ENCODE data around the gene ECPAS. TPM values are rescaled to one million over a fixed set of nuclear protein-coding genes. Genes with fewer than 3 reads are reported as not detected.

Gene ECPAS
- total RNA-seq, 1 donor from 2014 or later = 117 TPM

DNA sequence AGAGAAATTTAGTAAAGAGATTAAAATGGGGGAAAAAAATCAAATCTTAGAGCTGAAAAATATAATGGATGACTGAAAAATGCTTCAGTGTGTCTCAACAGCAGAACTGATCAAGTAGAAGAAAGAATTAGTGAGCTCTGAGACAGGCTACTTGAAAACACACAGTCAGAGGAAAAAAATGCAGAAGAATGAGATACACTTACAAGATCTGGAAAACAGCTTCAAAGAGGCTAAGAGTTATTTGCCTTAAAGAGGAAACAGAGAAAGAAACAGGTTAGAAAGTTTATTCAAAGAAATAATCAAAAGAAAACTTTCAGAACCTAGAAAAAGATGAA is 83.7 kb downstream of the ECPAS start:
- TF ChIP-seq, protein P1, sequence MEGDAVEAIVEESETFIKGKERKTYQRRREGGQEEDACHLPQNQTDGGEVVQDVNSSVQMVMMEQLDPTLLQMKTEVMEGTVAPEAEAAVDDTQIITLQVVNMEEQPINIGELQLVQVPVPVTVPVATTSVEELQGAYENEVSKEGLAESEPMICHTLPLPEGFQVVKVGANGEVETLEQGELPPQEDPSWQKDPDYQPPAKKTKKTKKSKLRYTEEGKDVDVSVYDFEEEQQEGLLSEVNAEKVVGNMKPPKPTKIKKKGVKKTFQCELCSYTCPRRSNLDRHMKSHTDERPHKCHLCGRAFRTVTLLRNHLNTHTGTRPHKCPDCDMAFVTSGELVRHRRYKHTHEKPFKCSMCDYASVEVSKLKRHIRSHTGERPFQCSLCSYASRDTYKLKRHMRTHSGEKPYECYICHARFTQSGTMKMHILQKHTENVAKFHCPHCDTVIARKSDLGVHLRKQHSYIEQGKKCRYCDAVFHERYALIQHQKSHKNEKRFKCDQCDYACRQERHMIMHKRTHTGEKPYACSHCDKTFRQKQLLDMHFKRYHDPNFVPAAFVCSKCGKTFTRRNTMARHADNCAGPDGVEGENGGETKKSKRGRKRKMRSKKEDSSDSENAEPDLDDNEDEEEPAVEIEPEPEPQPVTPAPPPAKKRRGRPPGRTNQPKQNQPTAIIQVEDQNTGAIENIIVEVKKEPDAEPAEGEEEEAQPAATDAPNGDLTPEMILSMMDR (IDR thresholded peaks at IDR 0.05; ENCODE audit: unreplicated experiment) = no peak
- Mint-ChIP-seq H3K4me3 (ENCODE audit: low read depth) (no peak overlapping the region), H3K36me3 (ENCODE audit: insufficient read depth) (peaks cover 57% of the 10 kb centered on the region), H3K27me3 (no peaks in the 10 kb centered on the region), H3K9me3 (ENCODE audit: low read depth) (peaks cover 29% of the 10 kb centered on the region), H3K4me1 (ENCODE audit: low read depth) (no peaks in the 10 kb centered on the region), H3K27ac (no peak overlapping the region)
- no peak for DNase-seq (ENCODE audit: low spot score, unreplicated experiment)

DNA sequence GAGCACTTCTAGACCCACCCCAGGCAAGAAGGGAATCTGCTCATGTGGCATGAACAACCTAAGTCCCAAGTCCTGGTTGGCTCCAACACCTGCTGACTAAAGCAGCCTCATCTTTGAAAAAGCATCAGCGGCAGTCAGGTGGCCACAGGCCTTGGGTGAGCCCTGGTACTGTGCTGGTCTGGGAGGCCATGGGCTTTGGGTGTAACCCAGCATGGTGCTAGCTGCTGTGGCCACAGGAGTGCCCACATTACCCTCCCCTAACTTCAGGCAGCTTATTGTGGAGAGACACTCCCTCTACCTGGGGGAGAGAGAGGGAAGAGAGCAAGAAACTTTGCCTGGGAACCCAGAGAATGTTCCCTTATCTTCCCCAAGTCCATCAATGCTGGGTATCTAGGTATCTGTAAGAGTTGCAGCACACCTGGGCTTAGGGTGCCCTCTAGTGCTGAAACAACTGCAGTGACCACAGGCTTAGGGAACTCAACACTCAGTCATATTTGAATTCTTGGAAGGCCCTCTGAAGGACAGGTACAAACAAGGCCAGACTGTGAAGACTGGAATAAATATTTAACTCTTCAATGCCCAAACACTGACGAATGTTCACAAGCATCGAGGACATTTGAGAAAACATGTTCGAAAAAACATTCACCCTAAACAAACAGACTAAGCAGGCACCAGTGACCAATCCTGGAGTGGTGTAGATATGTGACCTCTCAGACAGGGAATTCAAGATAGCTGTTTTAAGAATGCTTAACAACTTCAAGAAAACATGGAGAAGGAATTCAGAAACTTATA is 84.2 kb downstream of the ECPAS start:
- Mint-ChIP-seq H3K4me1 (ENCODE audit: low read depth) (no peaks in the 10 kb centered on the region), H3K27me3 (no peaks in the 10 kb centered on the region), H3K4me3 (ENCODE audit: low read depth) (no peak overlapping the region), H3K27ac (no peak overlapping the region), H3K36me3 (ENCODE audit: insufficient read depth) (peaks cover 57% of the 10 kb centered on the region), H3K9me3 (ENCODE audit: low read depth) (peaks cover 25% of the 10 kb centered on the region)
- no peak for DNase-seq (ENCODE audit: low spot score, unreplicated experiment)
- TF ChIP-seq, protein P1 (IDR thresholded peaks at IDR 0.05; ENCODE audit: unreplicated experiment) = peak; percentile 61

DNA sequence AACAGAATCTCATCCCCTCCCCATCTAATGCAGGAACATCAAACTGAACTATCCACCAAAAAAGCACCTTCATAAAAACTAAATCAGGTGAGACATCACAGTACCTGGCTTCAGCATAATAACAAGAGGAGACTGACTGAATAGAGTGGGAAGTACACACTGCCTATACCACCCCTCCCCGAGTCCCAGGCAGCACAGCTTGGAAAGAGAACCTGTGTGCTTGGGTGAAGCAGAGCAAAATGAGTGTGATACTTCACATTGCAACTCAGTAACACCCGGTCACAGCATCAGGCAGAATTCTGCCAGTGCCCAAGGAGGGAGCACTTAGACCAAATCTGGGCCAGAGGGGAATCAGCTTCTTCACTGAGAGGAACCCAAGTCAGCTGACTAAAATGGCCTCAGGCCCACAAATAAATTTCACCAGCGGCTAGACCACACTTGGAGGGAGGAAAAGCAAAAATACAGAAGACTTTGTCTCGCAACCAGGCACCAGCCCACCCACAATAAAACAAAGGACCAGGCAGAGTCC is 84.9 kb downstream of the ECPAS start:
- Mint-ChIP-seq H3K27ac (no peak overlapping the region), H3K27me3 (no peaks in the 10 kb centered on the region), H3K36me3 (ENCODE audit: insufficient read depth) (peaks cover 54% of the 10 kb centered on the region), H3K4me1 (ENCODE audit: low read depth) (no peaks in the 10 kb centered on the region), H3K4me3 (ENCODE audit: low read depth) (no peak overlapping the region), H3K9me3 (ENCODE audit: low read depth) (peaks cover 25% of the 10 kb centered on the region)
- TF ChIP-seq, protein P1 (IDR thresholded peaks at IDR 0.05; ENCODE audit: unreplicated experiment) = no peak
- no peak for DNase-seq (ENCODE audit: low spot score, unreplicated experiment)

DNA sequence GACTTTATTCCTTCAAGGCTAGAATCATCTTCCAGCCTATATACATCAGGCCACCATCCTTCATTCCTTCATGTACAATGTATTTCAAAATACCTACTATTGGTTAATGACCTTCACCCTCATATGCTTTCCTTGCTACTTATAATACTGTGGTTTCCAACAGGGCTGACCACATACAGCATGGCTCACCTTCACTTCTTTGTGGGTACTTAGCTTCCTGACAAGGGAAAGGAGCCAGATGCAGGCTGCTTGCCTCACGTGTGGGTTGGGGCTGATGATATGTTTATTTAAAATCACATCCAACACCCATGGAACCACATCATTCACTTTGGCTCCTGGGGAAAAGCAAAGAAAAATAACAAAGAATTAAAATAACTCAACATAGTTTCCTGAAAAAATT is 90.2 kb downstream of the ECPAS start:
- no peaks in the 10 kb centered on the region for H3K9me3 Mint-ChIP-seq (ENCODE audit: low read depth)
- H3K27ac Mint-ChIP-seq = no peak overlapping the region
- DNase-seq (ENCODE audit: low spot score, unreplicated experiment) = no peak
- H3K27me3 Mint-ChIP-seq = no peaks in the 10 kb centered on the region
- no peaks in the 10 kb centered on the region for H3K4me1 Mint-ChIP-seq (ENCODE audit: low read depth)
- H3K36me3 Mint-ChIP-seq (ENCODE audit: insufficient read depth) = peaks cover 38% of the 10 kb centered on the region
- TF ChIP-seq, protein P1 (IDR thresholded peaks at IDR 0.05; ENCODE audit: unreplicated experiment) = no peak
- H3K4me3 Mint-ChIP-seq (ENCODE audit: low read depth) = no peak overlapping the region

DNA sequence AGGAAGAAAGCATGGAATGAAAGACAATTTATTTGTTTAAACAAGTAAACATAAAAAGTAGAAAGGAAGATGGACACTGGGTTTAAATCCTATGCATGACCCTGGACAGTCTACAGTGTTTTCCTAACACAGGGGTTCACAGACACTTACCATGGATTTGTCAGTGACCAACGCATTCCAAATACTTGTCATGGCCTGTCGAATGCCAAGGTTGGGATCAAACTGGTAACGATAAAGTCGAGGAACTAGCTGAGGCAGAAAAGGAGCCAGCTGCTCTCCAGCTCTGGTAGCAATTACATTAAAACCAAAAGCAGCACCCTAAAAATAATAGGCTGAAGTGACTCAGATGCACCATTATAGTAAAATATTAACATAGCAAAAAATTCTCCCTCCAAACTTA is 94.8 kb downstream of the ECPAS start:
- Mint-ChIP-seq H3K4me1 (ENCODE audit: low read depth) (no peaks in the 10 kb centered on the region), H3K36me3 (ENCODE audit: insufficient read depth) (peaks cover 29% of the 10 kb centered on the region), H3K4me3 (ENCODE audit: low read depth) (no peak overlapping the region), H3K27ac (no peak overlapping the region), H3K27me3 (no peaks in the 10 kb centered on the region), H3K9me3 (ENCODE audit: low read depth) (no peaks in the 10 kb centered on the region)
- DNase-seq (ENCODE audit: low spot score, unreplicated experiment) = no peak
- TF ChIP-seq, protein P1 (IDR thresholded peaks at IDR 0.05; ENCODE audit: unreplicated experiment) = no peak
